HepG2 (cell line): Measurements from ENCODE around the gene WNK4. TPM values are rescaled to one million over a fixed set of nuclear protein-coding genes. Genes with fewer than 3 reads are reported as not detected.

Experiments used
- CHD2 ChIP-seq: IDR thresholded peaks from 2 replicates; pipeline ENCODE4 v1.6.1; 2011; ENCODE audit warnings: low read depth, low read length, improper control_type of control experiment
- DR1 ChIP-seq: sonication (generic); formaldehyde crosslinking; IDR thresholded peaks from 2 replicates; pipeline ENCODE4 v1.8.0; 2021; ENCODE audit warnings: mild to moderate bottlenecking, missing genetic modification reagents, inconsistent platforms
- HCFC1 ChIP-seq: fragments of 150-350 bp; IDR thresholded peaks from 2 replicates; pipeline ENCODE4 v1.6.1; 2014; ENCODE audit warnings: low read depth, low read length
- KAT7 ChIP-seq: IDR thresholded peaks from 2 replicates; pipeline ENCODE4 v1.6.1; 2018; ENCODE audit warnings: borderline replicate concordance, missing compliant biosample characterization
- KDM1A ChIP-seq: IDR thresholded peaks from 2 replicates; pipeline ENCODE4 v1.6.1; 2016; ENCODE audit warnings: missing compliant biosample characterization
- RERE ChIP-seq: IDR thresholded peaks from 2 replicates; pipeline ENCODE4 v1.6.1; 2016; ENCODE audit warnings: low read depth, missing genetic modification reagents, missing compliant biosample characterization
- RFX1 ChIP-seq: fragments of 450-650 bp; IDR thresholded peaks from 2 replicates; pipeline ENCODE4 v1.6.1; 2017
- RXRA ChIP-seq: sonication (generic); formaldehyde crosslinking; IDR thresholded peaks from 2 replicates; pipeline ENCODE4 v1.5.1; 2020; ENCODE audit warnings: missing genetic modification reagents
- SIX4 ChIP-seq: sonication (generic); formaldehyde crosslinking; IDR thresholded peaks from 2 replicates; pipeline ENCODE4 v1.4.0; 2020; ENCODE audit warnings: missing genetic modification reagents
- THYN1 ChIP-seq: sonication (generic); formaldehyde crosslinking; IDR thresholded peaks from 2 replicates; pipeline ENCODE4 v1.8.1; 2023; ENCODE audit warnings: low read depth, mild to moderate bottlenecking, moderate library complexity, missing genetic modification reagents, borderline replicate concordance
- ZBTB10 ChIP-seq: sonication (generic); formaldehyde crosslinking; IDR thresholded peaks from 2 replicates; pipeline ENCODE4 v1.4.0; 2020; ENCODE audit warnings: missing genetic modification reagents, borderline replicate concordance
- ZNF564 ChIP-seq: sonication (generic); formaldehyde crosslinking; IDR thresholded peaks from 2 replicates; pipeline ENCODE4 v1.8.1; 2023; ENCODE audit warnings: mild to moderate bottlenecking, missing genetic modification reagents
- ZNF577 ChIP-seq: sonication (generic); formaldehyde crosslinking; IDR thresholded peaks from 2 replicates; pipeline ENCODE4 v1.4.0; 2020; ENCODE audit warnings: mild to moderate bottlenecking, low read depth, missing genetic modification reagents, borderline replicate concordance
- ZNF687 ChIP-seq: sonication (generic); formaldehyde crosslinking; IDR thresholded peaks from 2 replicates; pipeline ENCODE4 v1.5.1; 2020; ENCODE audit warnings: mild to moderate bottlenecking, missing genetic modification reagents, moderate library complexity
- ZNF761 ChIP-seq: sonication (generic); formaldehyde crosslinking; conservative IDR thresholded peaks from 2 replicates; pipeline ENCODE4 v1.4.0; 2020; ENCODE audit warnings: mild to moderate bottlenecking, missing genetic modification reagents
- polyA plus RNA-seq, 8 experiments: library from polyadenylated mRNA; depleted of rRNA in 3 of 8; stranded (reverse) in 7 of 8; unstranded in 1 of 8; fragments of >200 nt; fragmentation: Illumina TruSeq in 4 of 8; extraction: Trizol in 4 of 8; gene quantifications; 2 replicates each; pipeline versions ENCODE4 v1.2.1 to v1.2.3, GENCODE V29; 2011 to 2016; ENCODE audit warnings: low read depth in 4 of 8, missing spikeins in 1 of 8, mixed read lengths in 1 of 8; ENCODE audit not compliant: insufficient read depth in 1 of 8
- total RNA-seq, 5 experiments: library from RNA; depleted of rRNA; stranded (reverse); fragments of >200 nt; fragmentation: Illumina TruSeq; extraction: Trizol; gene quantifications; 2 replicates each; pipeline ENCODE4 v1.2.3, GENCODE V29; 2016; ENCODE audit warnings: low read depth in 1 of 5
- TF ChIP-seq, protein P1 (sequence below), 2 experiments: fragments of 450-650 bp in 1 of 2; sonication (generic) in 1 of 2; formaldehyde crosslinking; IDR thresholded peaks; 2 replicates each; pipeline versions ENCODE4 v1.5.0 to v1.8.0; 2020 to 2022; ENCODE audit warnings: mild to moderate bottlenecking in 1 of 2, missing genetic modification reagents in 1 of 2

Gene WNK4
- total and polyA plus RNA-seq, 2 of the 13 experiments (the other 11 are each of a cell fraction or from before 2014, with no cell fraction given) = 2.7 to 13.7 TPM

DNA sequence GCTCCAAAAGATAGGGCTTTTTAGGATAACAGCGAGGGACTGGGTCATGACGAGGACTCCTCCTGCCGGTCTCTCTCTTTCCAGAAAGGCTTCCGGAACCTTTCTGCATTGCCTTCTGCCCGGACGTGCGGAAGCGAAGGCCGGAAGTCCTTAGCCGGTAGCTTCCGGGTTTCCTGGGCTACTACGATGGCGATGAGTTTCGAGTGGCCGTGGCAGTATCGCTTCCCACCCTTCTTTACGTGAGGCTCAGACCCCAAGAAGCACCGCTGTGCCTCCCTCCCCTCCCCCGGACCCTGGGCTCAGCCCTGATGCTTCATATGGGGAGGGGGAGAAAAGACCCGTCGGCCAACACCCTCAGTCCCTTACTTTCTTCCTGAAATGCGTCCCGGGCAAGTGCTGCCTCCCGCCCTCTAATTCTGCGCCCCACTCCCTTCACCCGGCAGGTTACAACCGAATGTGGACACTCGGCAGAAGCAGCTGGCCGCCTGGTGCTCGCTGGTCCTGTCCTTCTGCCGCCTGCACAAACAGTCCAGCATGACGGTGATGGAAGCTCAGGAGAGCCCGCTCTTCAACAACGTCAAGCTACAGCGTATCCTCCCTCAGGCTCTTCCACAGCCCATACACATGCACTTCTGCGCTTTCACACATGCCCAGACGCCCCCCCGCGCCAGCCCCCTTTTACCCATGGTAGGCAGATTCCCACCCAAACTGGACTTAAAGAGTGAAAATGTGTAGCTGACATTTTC is 6.9 kb upstream of the WNK4 start, which contains the start of gene VPS25 (continued):
- TF ChIP-seq RERE (peak; percentile 29; the same call in 1 of the 2 replicates), DR1 (CRISPR knock-in tag) (peak; percentile 65; the same call in 1 of the 2 replicates), KDM1A (CRISPR knock-in tag) (no peak), SIX4 (CRISPR knock-in tag) (peak; percentile 83), RFX1 (no peak), ZNF761 (CRISPR knock-in tag) (0 out of 2 replicates have a peak, but pooled peaks have one; percentile 81), KAT7 (CRISPR knock-in tag) (peak; percentile 99), ZNF564 (CRISPR knock-in tag) (peak; percentile 79), ZNF577 (CRISPR knock-in tag) (no peak), THYN1 (CRISPR knock-in tag) (no peak), HCFC1 (peak; percentile 76), RXRA (CRISPR knock-in tag) (peak; percentile 92), ZBTB10 (CRISPR knock-in tag) (peak; percentile 47; the same call in 1 of the 2 replicates), CHD2 (no peak), ZNF687 (CRISPR knock-in tag) (peak; percentile 94)
- TF ChIP-seq, protein P1, sequence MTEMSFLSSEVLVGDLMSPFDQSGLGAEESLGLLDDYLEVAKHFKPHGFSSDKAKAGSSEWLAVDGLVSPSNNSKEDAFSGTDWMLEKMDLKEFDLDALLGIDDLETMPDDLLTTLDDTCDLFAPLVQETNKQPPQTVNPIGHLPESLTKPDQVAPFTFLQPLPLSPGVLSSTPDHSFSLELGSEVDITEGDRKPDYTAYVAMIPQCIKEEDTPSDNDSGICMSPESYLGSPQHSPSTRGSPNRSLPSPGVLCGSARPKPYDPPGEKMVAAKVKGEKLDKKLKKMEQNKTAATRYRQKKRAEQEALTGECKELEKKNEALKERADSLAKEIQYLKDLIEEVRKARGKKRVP (CRISPR knock-in tag; IDR thresholded peaks at IDR 0.05) = no peak
